ENCODE data around the gene MARCHF9.

Gene MARCHF9

DNA sequence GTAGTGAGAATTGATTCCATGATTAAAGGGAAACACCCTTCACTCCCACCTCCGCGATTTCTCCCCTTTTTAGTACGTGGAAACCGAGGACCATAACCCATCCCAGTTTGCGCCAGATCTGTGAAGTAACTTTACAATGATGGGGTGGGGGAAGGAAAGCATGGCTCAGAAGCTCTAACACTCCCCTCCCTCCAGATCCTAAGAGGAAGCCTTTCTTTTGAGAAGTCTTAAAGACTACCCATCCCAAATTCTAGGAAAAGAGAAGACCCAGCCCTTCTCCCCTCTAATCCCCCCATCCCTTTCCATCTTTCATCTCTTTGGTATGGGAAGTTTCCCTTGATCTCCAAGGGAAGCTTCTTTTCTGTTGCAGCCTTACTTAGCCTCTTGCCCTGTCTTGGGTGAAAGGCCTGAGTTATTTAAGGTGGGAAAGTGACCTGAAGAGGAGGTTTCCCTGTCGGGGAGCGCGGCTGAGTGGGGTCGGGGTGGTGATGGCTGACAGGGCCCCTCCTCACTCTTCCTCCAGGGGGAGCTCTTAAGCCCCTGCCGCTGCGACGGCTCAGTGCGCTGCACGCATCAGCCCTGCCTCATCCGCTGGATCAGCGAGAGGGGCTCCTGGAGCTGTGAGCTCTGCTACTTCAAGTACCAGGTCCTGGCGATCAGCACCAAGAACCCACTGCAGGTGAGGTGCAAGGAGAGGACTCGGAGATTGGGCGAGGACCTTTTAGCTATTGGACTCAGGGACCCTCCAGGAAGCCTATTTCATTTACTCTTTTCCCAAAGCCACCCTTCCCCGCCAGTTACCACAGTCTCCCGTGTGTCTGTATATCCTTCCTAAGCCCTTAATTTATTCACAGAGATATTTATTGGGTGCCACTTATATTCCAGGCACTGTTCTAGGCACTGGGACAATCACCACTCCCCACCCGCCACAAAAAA lies 1.8 kb downstream of the MARCHF9 start:
- TF ChIP-seq, protein P1, sequence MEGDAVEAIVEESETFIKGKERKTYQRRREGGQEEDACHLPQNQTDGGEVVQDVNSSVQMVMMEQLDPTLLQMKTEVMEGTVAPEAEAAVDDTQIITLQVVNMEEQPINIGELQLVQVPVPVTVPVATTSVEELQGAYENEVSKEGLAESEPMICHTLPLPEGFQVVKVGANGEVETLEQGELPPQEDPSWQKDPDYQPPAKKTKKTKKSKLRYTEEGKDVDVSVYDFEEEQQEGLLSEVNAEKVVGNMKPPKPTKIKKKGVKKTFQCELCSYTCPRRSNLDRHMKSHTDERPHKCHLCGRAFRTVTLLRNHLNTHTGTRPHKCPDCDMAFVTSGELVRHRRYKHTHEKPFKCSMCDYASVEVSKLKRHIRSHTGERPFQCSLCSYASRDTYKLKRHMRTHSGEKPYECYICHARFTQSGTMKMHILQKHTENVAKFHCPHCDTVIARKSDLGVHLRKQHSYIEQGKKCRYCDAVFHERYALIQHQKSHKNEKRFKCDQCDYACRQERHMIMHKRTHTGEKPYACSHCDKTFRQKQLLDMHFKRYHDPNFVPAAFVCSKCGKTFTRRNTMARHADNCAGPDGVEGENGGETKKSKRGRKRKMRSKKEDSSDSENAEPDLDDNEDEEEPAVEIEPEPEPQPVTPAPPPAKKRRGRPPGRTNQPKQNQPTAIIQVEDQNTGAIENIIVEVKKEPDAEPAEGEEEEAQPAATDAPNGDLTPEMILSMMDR (IDR thresholded peaks at IDR 0.05; ENCODE audit: control insufficient read depth, insufficient read depth, low read depth, low read length, missing control alignments): peak; percentile 36
- DNase-seq (ENCODE audit: low read depth): no peak
- no peak overlapping the region for H3K4me3 ChIP-seq (ENCODE audit: control insufficient read depth, low read depth, low read length)

DNA sequence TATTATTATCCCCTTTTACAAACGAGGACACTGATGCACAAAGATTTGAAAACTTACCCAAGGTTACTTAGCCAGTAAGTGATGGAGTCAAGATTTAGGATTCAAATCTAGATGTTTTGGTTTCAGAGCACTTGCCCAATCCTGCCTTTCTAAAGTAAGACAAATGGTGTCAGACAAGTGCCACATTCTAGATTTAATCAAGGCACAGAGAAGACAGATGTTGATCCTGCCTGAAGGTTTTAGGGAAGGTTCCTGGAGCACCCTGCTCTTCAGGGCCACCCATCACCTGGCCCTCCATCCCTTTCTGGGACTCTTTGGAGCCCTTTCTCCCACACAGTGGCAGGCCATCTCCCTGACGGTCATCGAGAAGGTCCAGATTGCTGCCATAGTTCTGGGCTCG lies 2.9 kb downstream of the MARCHF9 start:
- no peak overlapping the region for H3K4me3 ChIP-seq (ENCODE audit: control insufficient read depth, low read depth, low read length)
- TF ChIP-seq, protein P1 (IDR thresholded peaks at IDR 0.05; ENCODE audit: control insufficient read depth, insufficient read depth, low read depth, low read length, missing control alignments): no peak
- DNase-seq (ENCODE audit: low read depth): no peak

GRCh38 chr12:57758552-57759359 lies 3.9 kb downstream of the MARCHF9 start:
- no peak for DNase-seq (ENCODE audit: low read depth)
- H3K4me3 ChIP-seq (ENCODE audit: control insufficient read depth, low read depth, low read length): no peak overlapping the region
- TF ChIP-seq, protein P1 (IDR thresholded peaks at IDR 0.05; ENCODE audit: control insufficient read depth, insufficient read depth, low read depth, low read length, missing control alignments): no peak

DNA sequence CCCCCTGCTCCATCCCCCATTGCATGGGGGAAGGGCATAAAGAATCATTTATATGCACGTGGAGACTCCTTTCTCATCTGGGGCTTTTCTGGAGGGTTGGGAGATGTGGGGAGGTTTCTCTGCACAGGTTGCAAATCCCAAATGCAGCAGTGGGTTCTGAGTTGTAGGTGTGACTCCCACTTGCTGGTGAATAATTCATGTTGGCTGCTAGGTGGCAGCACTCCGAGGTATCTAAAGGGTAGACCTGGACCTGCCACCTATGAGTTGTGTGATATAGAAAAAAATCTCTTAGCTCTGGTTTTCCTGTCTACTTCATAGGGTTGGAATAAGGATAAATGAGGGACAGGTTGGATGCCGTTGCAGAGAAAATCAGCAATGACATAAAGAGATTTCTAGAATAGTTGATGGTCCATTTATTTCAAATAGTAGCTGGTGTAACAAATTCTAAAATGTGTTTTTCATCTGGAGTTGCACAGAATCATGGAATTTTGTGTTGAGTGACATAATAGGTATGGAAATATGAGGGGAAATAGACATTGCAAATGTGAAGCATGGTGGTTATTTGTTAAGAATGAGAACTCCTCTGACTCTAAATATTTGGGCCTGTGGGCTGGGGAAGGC lies 4.6 kb downstream of the MARCHF9 start:
- TF ChIP-seq, protein P1 (IDR thresholded peaks at IDR 0.05; ENCODE audit: control insufficient read depth, insufficient read depth, low read depth, low read length, missing control alignments): peak; percentile 49
- DNase-seq (ENCODE audit: low read depth): no peak
- no peak overlapping the region for H3K4me3 ChIP-seq (ENCODE audit: control insufficient read depth, low read depth, low read length)

DNA sequence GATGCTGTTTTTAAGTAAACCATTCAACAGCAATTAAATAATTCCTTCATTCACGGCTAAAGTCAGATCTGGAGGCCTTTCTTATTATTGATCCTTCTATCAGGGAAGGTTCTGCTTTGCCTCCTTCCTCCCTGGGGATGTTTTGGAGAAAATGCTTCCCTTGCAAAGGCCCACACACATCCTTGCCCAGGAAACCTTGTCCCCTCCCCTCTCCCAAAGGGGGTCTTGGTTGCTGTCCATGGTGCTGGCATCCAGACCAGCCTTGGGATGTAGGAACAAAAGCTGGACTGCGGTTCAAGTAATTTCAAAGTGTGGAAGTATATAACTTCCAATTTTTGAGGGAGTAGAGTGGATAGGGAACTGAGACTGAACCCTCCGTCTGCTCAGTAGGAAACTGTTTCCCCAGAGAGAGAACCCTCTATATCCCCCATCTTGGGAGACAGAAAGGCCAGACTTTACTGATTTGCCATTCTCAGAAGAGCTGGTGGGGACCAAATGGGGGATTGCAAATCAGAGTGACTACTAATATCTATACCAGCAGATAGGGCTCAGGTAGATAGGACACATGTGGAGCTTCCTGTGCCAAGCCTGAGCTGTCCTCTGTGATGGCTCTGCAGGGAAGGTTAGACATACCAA lies 5.6 kb downstream of the MARCHF9 start:
- DNase-seq (ENCODE audit: low read depth): no peak
- TF ChIP-seq, protein P1 (IDR thresholded peaks at IDR 0.05; ENCODE audit: control insufficient read depth, insufficient read depth, low read depth, low read length, missing control alignments): no peak
- no peak overlapping the region for H3K4me3 ChIP-seq (ENCODE audit: control insufficient read depth, low read depth, low read length)
